Endothelial cell of umbilical vein (primary cell): ENCODE measurements around the gene ARID2. TPM values are rescaled to one million over a fixed set of nuclear protein-coding genes. Genes with fewer than 3 reads are reported as not detected.

ENCODE experiments used
- BruUV-seq: library from RNA; stranded (reverse); fragments of 400-500 nt; replicated peaks from 2 replicates; lab custom pipeline; 2021; lab: Mats Ljungman, UMichigan
- CTCF ChIA-PET: fragments of 300-600, 350-600 bp; sonication (Branson Sonifier 250); formaldehyde crosslinking; loops from one replicate; lab custom pipeline; 2021; ENCODE audit warnings: antibody characterized with exemption, inconsistent platforms; lab: Charles Lee
- POLR2A ChIA-PET: fragments of 300-600, 350-600 bp; sonication (Branson Sonifier 250); formaldehyde crosslinking; loops from one replicate; lab custom pipeline; 2021; ENCODE audit warnings: antibody characterized with exemption, inconsistent platforms; lab: Charles Lee
- DNase-seq: peaks from one replicate; pipeline ENCODE4 v3.0.0-alpha.2; 2011; ENCODE audit warnings: low read depth, low spot score
- FAIRE-seq: peaks from 2 replicates; lab custom pipeline; 2011; peaks lifted over from hg19 to GRCh38; lab: Jason Lieb, UNC
- H2AFZ ChIP-seq: 2 replicates; pipeline ENCODE4 v1.6.0; 2012; ENCODE audit warnings: low read depth, low read length, control low read depth, inconsistent platforms
- H3K27ac ChIP-seq: 2 replicates; pipeline ENCODE4 v1.5.1; 2011; ENCODE audit warnings: low read depth, mild to moderate bottlenecking, control low read depth, low read length, moderate library complexity; ENCODE audit not compliant: insufficient read depth
- H3K27me3 ChIP-seq, 2 experiments: 2 replicates each; pipeline versions ENCODE4 v1.6.0 to v1.6.1; 2011; ENCODE audit warnings: low read length in 2 of 2, mixed read lengths in 1 of 2; ENCODE audit not compliant: control insufficient read depth in 2 of 2, insufficient read depth in 2 of 2
- H3K36me3 ChIP-seq, 2 experiments: 2 replicates in 1 of 2; 3 replicates in 1 of 2; pipeline ENCODE4 v1.5.1; 2011; ENCODE audit warnings: low read length in 2 of 2, mild to moderate bottlenecking in 1 of 2, moderate library complexity in 1 of 2; ENCODE audit not compliant: control insufficient read depth in 2 of 2, insufficient read depth in 2 of 2; ENCODE audit errors: extremely low read depth in 1 of 2
- H3K4me1 ChIP-seq: 3 replicates; pipeline ENCODE4 v1.5.1; 2011; ENCODE audit warnings: mild to moderate bottlenecking, low read length; ENCODE audit not compliant: control insufficient read depth, insufficient read depth; ENCODE audit errors: extremely low read depth
- H3K4me2 ChIP-seq: 2 replicates; pipeline ENCODE4 v1.6.1; 2011; ENCODE audit warnings: low read length, control low read depth, mixed read lengths; ENCODE audit not compliant: insufficient read depth
- H3K4me3 ChIP-seq, 3 experiments: fragments of 200-600 bp in 1 of 3; sonication (generic), shearing (Covaris generic) in 1 of 3; replicated peaks in 1 of 3; 2 replicates each; pipeline ENCODE4 v1.5.1; 2011 to 2016; ENCODE audit warnings: control low read depth in 3 of 3, low read length in 3 of 3, mild to moderate bottlenecking in 2 of 3, inconsistent platforms in 1 of 3, low read depth in 1 of 3, moderate library complexity in 1 of 3; ENCODE audit not compliant: insufficient read depth in 1 of 3
- H3K79me2 ChIP-seq: 2 replicates; pipeline ENCODE4 v1.6.0; 2012; ENCODE audit warnings: low read length, inconsistent platforms; ENCODE audit not compliant: control insufficient read depth, insufficient read depth
- H3K9ac ChIP-seq: replicated peaks from 2 replicates; pipeline ENCODE3; 2011; ENCODE audit warnings: low read length, control low read depth; ENCODE audit not compliant: insufficient read depth; ENCODE audit errors: extremely low read depth
- H3K9me1 ChIP-seq: replicated peaks from 3 replicates; pipeline ENCODE4 v1.6.0; 2011; ENCODE audit warnings: mild to moderate bottlenecking, low read length; ENCODE audit not compliant: control insufficient read depth, insufficient read depth; ENCODE audit errors: extremely low read depth
- H3K9me3 ChIP-seq: replicated peaks from 2 replicates; pipeline ENCODE4 v1.5.1; 2012; ENCODE audit warnings: low read length, inconsistent platforms; ENCODE audit not compliant: control insufficient read depth, insufficient read depth
- H4K20me1 ChIP-seq: replicated peaks from 2 replicates; pipeline ENCODE3; 2011; ENCODE audit warnings: mild to moderate bottlenecking, low read length; ENCODE audit not compliant: control insufficient read depth, insufficient read depth; ENCODE audit errors: extremely low read depth
- EZH2 ChIP-seq: IDR thresholded peaks from 2 replicates; pipeline ENCODE4 v1.6.1; 2012; ENCODE audit warnings: borderline replicate concordance, low read depth, mild to moderate bottlenecking, moderate library complexity, low read length, inconsistent platforms; ENCODE audit not compliant: severe bottlenecking
- FOS ChIP-seq: IDR thresholded peaks from 2 replicates; pipeline ENCODE4 v1.6.1; 2011; ENCODE audit warnings: mild to moderate bottlenecking, low read length, moderate library complexity, borderline replicate concordance; ENCODE audit not compliant: insufficient read depth
- GATA2 ChIP-seq: IDR thresholded peaks from 2 replicates; pipeline ENCODE4 v1.7.0; 2011; ENCODE audit warnings: low read depth, mild to moderate bottlenecking, moderate library complexity, mixed read lengths, low read length; ENCODE audit not compliant: insufficient read length, insufficient read depth
- JUN ChIP-seq: IDR thresholded peaks from 2 replicates; pipeline ENCODE4 v1.6.1; 2011; ENCODE audit warnings: borderline replicate concordance, low read depth; ENCODE audit not compliant: insufficient read length, insufficient read depth
- MYC ChIP-seq: IDR thresholded peaks from one replicate; pipeline ENCODE4 v1.6.1; 2011; ENCODE audit warnings: mild to moderate bottlenecking, low read depth, low read length
- POLR2A ChIP-seq: IDR thresholded peaks from 2 replicates; pipeline ENCODE4 v1.6.1; 2012; ENCODE audit warnings: low read depth, mild to moderate bottlenecking, control low read depth, low read length
- POLR2AphosphoS5 ChIP-seq: IDR thresholded peaks from 2 replicates; pipeline ENCODE4 v1.6.1; 2012; ENCODE audit warnings: low read depth, mild to moderate bottlenecking, control low read depth, low read length, moderate library complexity; ENCODE audit not compliant: insufficient read depth
- dilution Hi-C: fragments of 300-500 bp; cut with MboI; formaldehyde crosslinking; loops from one replicate; pipeline ENCODE4 v1.15.0; 2019; ENCODE audit warnings: low sequenced_read_pairs; ENCODE audit not compliant: extremely low pct_ligation_motif_present
- intact Hi-C: fragments of 100-400 bp; cut with micrococcal nuclease; formaldehyde crosslinking; loops from one replicate; pipeline ENCODE4 v1.10.0; 2022
- polyA plus RNA-seq, 4 experiments: library from polyadenylated mRNA; depleted of rRNA in 3 of 4; stranded (reverse) in 3 of 4; unstranded in 1 of 4; fragments of >200 nt; gene quantifications; 2 replicates each; pipeline versions ENCODE4 v1.2.1 to v1.2.3, GENCODE V29; 2011 to 2012; ENCODE audit warnings: missing spikeins in 1 of 4
- total RNA-seq: library from RNA; stranded (reverse); gene quantifications from 2 replicates; pipeline ENCODE4 v1.2.3, GENCODE V29; 2021
- TF ChIP-seq, protein P1 (sequence below): IDR thresholded peaks from 2 replicates; pipeline ENCODE4 v1.6.1; 2011; ENCODE audit not compliant: insufficient read depth, insufficient read length
- TF ChIP-seq, protein P2 (sequence below), 2 donors: IDR thresholded peaks; 1 replicate in 1 of 2; 2 replicates in 1 of 2; pipeline ENCODE4 v1.5.1; 2011; ENCODE audit warnings: low read length in 2 of 2, mild to moderate bottlenecking in 2 of 2, moderate library complexity in 2 of 2, control low read depth in 1 of 2, inconsistent platforms in 1 of 2, low read depth in 1 of 2; ENCODE audit not compliant: insufficient read depth in 1 of 2; ENCODE audit errors: extremely low read depth in 1 of 2

Gene ARID2
- total and polyA plus RNA-seq, 2 donors (not counting 3 experiments of a cell fraction or from before 2014, with no cell fraction given): 10.8 to 26.7 TPM

DNA sequence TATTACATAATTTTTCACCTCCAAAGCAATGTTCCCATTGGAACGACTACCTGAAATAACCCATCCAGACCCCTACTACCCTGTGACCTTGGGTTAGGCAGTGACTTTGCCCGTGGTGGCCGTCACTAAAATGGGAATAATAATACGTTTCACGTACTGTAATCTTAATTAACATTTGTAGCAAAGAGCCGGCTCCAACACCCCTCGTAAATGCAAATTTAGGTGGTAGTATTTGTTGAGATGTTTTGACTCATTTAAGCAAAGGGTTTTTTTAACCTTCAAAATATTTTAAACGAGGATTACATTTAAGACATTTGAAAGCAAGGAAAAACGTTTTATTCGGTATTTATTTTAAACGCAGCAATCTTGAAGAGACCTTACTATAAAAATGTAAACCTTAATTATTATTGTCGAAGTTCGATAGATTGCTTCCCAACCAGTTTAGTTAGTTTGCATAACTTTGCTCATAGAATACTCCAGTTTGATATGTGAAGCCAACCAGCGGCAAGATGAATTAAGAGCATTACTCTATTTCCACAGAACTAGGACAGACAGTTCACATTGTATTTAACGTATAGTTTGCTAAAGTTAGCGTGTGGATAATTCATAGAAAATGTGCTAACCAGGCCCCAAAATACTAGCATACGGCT is 1.4 kb upstream of the ARID2 start:
- no peak for DNase-seq
- BruUV-seq: TSS peak; percentile 7
- CTCF ChIA-PET: interaction anchor here (0.7 to 11.2 kb wide), 13 partner anchors 13 to 541 kb away, joined by 3 to 337 read pairs (median 4); partner anchors contain the start of genes ANO6 and SLC38A1

More for the DNA sequence above, 1.4 kb upstream of the ARID2 start:
- no peaks in the 10 kb centered on the region for H4K20me1 ChIP-seq
- FAIRE-seq: no peak
- peaks cover 31% of the 10 kb centered on the region for H3K4me1 ChIP-seq
- peak overlapping the region; percentile 82 for H2AFZ ChIP-seq
- H3K27me3 ChIP-seq: no peaks in the 10 kb centered on the region
- POLR2A ChIA-PET: interaction anchor here (1.7 kb wide), 1 partner anchor 184 kb away, joined by 6 read pairs; no protein-coding TSS in a partner anchor
- peak overlapping the region; percentile 95 for H3K4me2 ChIP-seq
- H3K9ac ChIP-seq: peak overlapping the region; percentile 93
- TF ChIP-seq, protein P1, sequence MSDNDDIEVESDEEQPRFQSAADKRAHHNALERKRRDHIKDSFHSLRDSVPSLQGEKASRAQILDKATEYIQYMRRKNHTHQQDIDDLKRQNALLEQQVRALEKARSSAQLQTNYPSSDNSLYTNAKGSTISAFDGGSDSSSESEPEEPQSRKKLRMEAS: no peak
- TF ChIP-seq POLR2AphosphoS5 (no peak), MYC (no peak), POLR2A (no peak), EZH2 (no peak), JUN (no peak), FOS (no peak), GATA2 (no peak)
- TF ChIP-seq, protein P2, sequence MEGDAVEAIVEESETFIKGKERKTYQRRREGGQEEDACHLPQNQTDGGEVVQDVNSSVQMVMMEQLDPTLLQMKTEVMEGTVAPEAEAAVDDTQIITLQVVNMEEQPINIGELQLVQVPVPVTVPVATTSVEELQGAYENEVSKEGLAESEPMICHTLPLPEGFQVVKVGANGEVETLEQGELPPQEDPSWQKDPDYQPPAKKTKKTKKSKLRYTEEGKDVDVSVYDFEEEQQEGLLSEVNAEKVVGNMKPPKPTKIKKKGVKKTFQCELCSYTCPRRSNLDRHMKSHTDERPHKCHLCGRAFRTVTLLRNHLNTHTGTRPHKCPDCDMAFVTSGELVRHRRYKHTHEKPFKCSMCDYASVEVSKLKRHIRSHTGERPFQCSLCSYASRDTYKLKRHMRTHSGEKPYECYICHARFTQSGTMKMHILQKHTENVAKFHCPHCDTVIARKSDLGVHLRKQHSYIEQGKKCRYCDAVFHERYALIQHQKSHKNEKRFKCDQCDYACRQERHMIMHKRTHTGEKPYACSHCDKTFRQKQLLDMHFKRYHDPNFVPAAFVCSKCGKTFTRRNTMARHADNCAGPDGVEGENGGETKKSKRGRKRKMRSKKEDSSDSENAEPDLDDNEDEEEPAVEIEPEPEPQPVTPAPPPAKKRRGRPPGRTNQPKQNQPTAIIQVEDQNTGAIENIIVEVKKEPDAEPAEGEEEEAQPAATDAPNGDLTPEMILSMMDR (IDR thresholded peaks at IDR 0.05; ENCODE audit: extremely low read depth in 1 of 2, insufficient read depth in 1 of 2, low read depth in 1 of 2, low read length in 2 of 2): no peak
- no peaks in the 10 kb centered on the region for H3K36me3 ChIP-seq
- H3K27ac ChIP-seq: peak overlapping the region; percentile 87
- H3K4me3 ChIP-seq: peak overlapping the region; percentile 27 to 71 (median 60)
- no peaks in the 10 kb centered on the region for H3K9me3 ChIP-seq
- dilution Hi-C loops (no loop called here), intact Hi-C loops (loop anchor here (1.0 to 2.0 kb wide), 9 partner anchors 90 to 598 kb away; partner anchors contain the start of gene SCAF11)
- peaks cover 52% of the 10 kb centered on the region for H3K79me2 ChIP-seq
- no peaks in the 10 kb centered on the region for H3K9me1 ChIP-seq
